Astrocyte (in vitro differentiated cells and primary cell): ENCODE data around the gene LRG1. TPM values are rescaled to one million over a fixed set of nuclear protein-coding genes. Genes with fewer than 3 reads are reported as not detected.

Experiments
- DNase-seq: peaks from one replicate; pipeline ENCODE4 v3.0.0-alpha.2; 2010; ENCODE audit warnings: low read depth
- FAIRE-seq: peaks from 2 replicates; lab custom pipeline; 2011; peaks lifted over from hg19 to GRCh38; lab: Jason Lieb, UNC
- H2AFZ ChIP-seq: 2 replicates; pipeline ENCODE4 v1.6.0; 2012; ENCODE audit warnings: low read depth, low read length, inconsistent platforms
- H3K27ac ChIP-seq: 2 replicates; pipeline ENCODE4 v1.5.1; 2011; ENCODE audit warnings: low read depth, low read length, inconsistent platforms
- H3K27me3 ChIP-seq: 2 replicates; pipeline ENCODE4 v1.6.0; 2011; ENCODE audit warnings: low read length, inconsistent platforms; ENCODE audit not compliant: insufficient read depth
- H3K36me3 ChIP-seq: 2 replicates; pipeline ENCODE4 v1.5.1; 2011; ENCODE audit warnings: low read length, inconsistent platforms; ENCODE audit not compliant: insufficient read depth
- H3K4me1 ChIP-seq: 2 replicates; pipeline ENCODE4 v1.5.1; 2011; ENCODE audit warnings: low read length, inconsistent platforms; ENCODE audit not compliant: insufficient read depth
- H3K4me2 ChIP-seq: 2 replicates; pipeline ENCODE4 v1.6.0; 2012; ENCODE audit warnings: low read length, inconsistent platforms
- H3K4me3 ChIP-seq: 2 replicates; pipeline ENCODE4 v1.5.1; 2011; ENCODE audit warnings: low read depth, mild to moderate bottlenecking, low read length, inconsistent platforms; ENCODE audit not compliant: insufficient read depth
- H3K79me2 ChIP-seq: 2 replicates; pipeline ENCODE4 v1.6.0; 2012; ENCODE audit warnings: mild to moderate bottlenecking, low read length, inconsistent platforms; ENCODE audit not compliant: insufficient read depth
- H3K9ac ChIP-seq: 2 replicates; pipeline ENCODE4 v1.6.0; 2012; ENCODE audit warnings: mild to moderate bottlenecking, low read length, inconsistent platforms
- H3K9me3 ChIP-seq: 2 replicates; pipeline ENCODE4 v1.5.1; 2012; ENCODE audit warnings: low read depth, mild to moderate bottlenecking, low read length, inconsistent platforms; ENCODE audit not compliant: insufficient read depth
- H4K20me1 ChIP-seq: 2 replicates; pipeline ENCODE4 v1.6.0; 2012; ENCODE audit warnings: low read length, inconsistent platforms; ENCODE audit not compliant: insufficient read depth
- H3K27ac Mint-ChIP-seq: one replicate; pipeline ENCODE4 v1.8.0; 2021; ENCODE audit warnings: mild to moderate bottlenecking, mixed read lengths; ENCODE audit not compliant: unreplicated experiment
- H3K27me3 Mint-ChIP-seq: one replicate; pipeline ENCODE4 v1.8.0; 2021; ENCODE audit warnings: low read depth, mixed read lengths; ENCODE audit not compliant: unreplicated experiment
- H3K36me3 Mint-ChIP-seq: one replicate; pipeline ENCODE4 v1.8.0; 2021; ENCODE audit warnings: low read depth, mixed read lengths; ENCODE audit not compliant: unreplicated experiment
- H3K4me1 Mint-ChIP-seq: one replicate; pipeline ENCODE4 v1.8.0; 2021; ENCODE audit warnings: low read depth, mixed read lengths; ENCODE audit not compliant: unreplicated experiment
- H3K4me3 Mint-ChIP-seq: one replicate; pipeline ENCODE4 v1.8.0; 2021; ENCODE audit warnings: mild to moderate bottlenecking, moderate library complexity, mixed read lengths; ENCODE audit not compliant: unreplicated experiment
- H3K9me3 Mint-ChIP-seq: one replicate; pipeline ENCODE4 v1.8.0; 2021; ENCODE audit warnings: mild to moderate bottlenecking, mixed read lengths; ENCODE audit not compliant: unreplicated experiment
- EZH2 ChIP-seq: IDR thresholded peaks from 2 replicates; pipeline ENCODE4 v1.6.1; 2012; ENCODE audit warnings: mild to moderate bottlenecking, low read length, inconsistent platforms; ENCODE audit not compliant: insufficient read depth
- total RNA-seq: library from RNA; stranded (reverse); gene quantifications from 2 replicates; pipeline ENCODE4 v1.2.1, GENCODE V29; 2021
- TF ChIP-seq, protein P1 (sequence below): IDR thresholded peaks from 2 replicates; pipeline ENCODE4 v1.5.1; 2011; ENCODE audit warnings: low read depth, mild to moderate bottlenecking, inconsistent platforms, low read length, moderate library complexity; ENCODE audit not compliant: insufficient read depth

LRG1 gene
- total RNA-seq, 1 donor from 2014 or later: 0.14 TPM

DNA sequence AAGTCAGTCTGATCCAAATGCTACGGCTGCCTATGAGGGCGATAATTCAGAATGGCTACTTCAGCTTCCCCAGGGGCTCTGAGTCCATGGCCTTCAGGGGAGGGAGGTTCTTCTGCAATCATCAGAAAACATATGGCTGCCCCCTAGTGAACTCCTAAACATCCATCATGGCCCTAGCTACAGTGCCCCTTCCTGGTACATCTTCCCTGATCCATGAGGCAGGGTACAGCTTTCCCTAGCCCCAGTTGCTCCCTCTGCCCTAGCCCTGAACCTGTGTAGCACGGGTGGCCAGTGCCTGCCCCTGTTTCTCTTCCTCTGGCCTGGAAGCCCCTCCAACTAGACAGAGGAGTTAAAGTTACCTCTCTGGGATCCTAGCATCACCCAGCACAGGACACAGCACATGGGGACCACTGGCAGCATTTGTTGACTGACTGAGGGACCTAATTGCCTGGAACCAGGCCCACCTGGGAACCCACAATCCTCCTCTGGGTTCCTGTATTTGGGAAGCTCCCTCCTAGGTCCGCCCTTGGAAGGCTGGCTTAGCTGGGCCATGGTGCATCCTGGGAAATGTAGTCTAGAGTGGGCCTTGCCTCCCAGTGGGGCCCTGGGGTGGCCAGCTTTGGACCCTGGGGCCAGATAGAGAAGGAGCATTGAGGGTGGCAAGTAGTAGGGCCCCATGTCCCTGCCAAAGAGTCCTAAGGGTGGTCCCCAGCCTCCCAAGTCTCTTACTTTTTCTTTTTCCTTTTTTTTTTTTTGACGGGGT lies 37.4 kb upstream of the LRG1 start:
- no peak for FAIRE-seq

DNA sequence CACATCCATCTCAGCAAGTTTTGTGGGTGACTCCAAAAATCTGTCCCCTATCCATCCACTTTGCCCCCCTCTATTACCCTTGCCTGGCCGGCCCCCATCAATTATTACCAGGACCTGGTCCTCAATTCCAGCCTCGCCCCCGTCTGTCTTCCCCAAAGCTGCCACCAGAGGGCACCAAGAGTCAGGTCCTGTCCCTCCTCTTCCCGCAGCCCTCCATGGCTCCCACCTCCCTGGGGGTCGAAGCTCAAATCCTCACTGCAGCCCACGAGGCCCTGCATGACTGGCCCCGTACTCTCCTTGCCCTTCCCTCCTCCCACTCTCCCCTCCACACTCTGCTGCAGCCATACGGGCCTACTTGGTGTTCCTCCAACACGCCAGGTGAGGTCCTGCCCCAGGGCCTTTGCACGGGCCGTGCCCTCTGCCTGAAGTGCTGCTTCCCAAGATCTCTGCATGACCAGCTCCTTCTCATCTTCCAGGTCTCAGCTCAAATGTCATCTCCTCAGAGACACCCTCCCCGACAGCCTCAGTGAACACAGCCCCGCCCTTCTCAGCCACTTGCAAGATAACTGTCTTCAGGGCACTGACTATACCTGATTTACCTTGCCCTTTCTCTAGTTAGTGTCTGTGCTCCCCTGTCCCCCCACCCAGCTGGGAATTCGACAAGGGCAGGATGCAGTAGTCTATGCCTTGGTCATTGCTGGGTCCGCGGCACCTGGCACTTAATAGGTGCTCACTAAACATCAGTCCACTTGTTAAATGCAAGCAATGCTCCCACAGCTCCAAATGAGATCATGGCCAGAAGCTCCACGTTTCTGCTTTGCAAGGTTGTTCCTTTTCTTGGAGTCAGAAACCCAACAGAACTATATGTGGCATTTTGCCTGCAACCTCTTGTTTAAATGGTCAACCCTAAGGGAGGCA lies 36.4 kb upstream of the LRG1 start:
- peaks cover 12% of the 10 kb centered on the region for H3K4me1 ChIP-seq
- peak overlapping the region; percentile 67 for H3K4me3 Mint-ChIP-seq
- H3K27ac ChIP-seq: peak overlapping the region; percentile 69
- H3K27me3 ChIP-seq: peaks cover 20% of the 10 kb centered on the region
- H3K79me2 ChIP-seq: no peaks in the 10 kb centered on the region
- FAIRE-seq: no peak
- no peaks in the 10 kb centered on the region for H3K36me3 ChIP-seq
- peak overlapping the region; percentile 62 for H3K9ac ChIP-seq
- no peak overlapping the region for H2AFZ ChIP-seq
- H3K9me3 ChIP-seq: no peaks in the 10 kb centered on the region
- peaks cover 7% of the 10 kb centered on the region for H3K27me3 Mint-ChIP-seq
- H3K4me3 ChIP-seq: no peak overlapping the region
- TF ChIP-seq EZH2: peak; percentile 39
- TF ChIP-seq, protein P1, sequence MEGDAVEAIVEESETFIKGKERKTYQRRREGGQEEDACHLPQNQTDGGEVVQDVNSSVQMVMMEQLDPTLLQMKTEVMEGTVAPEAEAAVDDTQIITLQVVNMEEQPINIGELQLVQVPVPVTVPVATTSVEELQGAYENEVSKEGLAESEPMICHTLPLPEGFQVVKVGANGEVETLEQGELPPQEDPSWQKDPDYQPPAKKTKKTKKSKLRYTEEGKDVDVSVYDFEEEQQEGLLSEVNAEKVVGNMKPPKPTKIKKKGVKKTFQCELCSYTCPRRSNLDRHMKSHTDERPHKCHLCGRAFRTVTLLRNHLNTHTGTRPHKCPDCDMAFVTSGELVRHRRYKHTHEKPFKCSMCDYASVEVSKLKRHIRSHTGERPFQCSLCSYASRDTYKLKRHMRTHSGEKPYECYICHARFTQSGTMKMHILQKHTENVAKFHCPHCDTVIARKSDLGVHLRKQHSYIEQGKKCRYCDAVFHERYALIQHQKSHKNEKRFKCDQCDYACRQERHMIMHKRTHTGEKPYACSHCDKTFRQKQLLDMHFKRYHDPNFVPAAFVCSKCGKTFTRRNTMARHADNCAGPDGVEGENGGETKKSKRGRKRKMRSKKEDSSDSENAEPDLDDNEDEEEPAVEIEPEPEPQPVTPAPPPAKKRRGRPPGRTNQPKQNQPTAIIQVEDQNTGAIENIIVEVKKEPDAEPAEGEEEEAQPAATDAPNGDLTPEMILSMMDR: peak; percentile 48
- H4K20me1 ChIP-seq: no peaks in the 10 kb centered on the region
- no peaks in the 10 kb centered on the region for H3K9me3 Mint-ChIP-seq
- peaks cover 6% of the 10 kb centered on the region for H3K4me1 Mint-ChIP-seq
- peak overlapping the region; percentile 73 for H3K4me2 ChIP-seq
- H3K27ac Mint-ChIP-seq: peak overlapping the region; percentile 92
- H3K36me3 Mint-ChIP-seq: peaks cover 2% of the 10 kb centered on the region
- DNase-seq: peak; percentile 17

More for the DNA sequence above, 37.4 kb upstream of the LRG1 start:
- Histone ChIP-seq H3K4me1 (peaks cover 12% of the 10 kb centered on the region), H2AFZ (no peak overlapping the region), H3K27ac (no peak overlapping the region), H4K20me1 (no peaks in the 10 kb centered on the region), H3K9me3 (no peaks in the 10 kb centered on the region), H3K4me3 (no peak overlapping the region), H3K79me2 (no peaks in the 10 kb centered on the region), H3K4me2 (no peak overlapping the region), H3K9ac (no peak overlapping the region), H3K27me3 (peaks cover 25% of the 10 kb centered on the region), H3K36me3 (no peaks in the 10 kb centered on the region)
- TF ChIP-seq EZH2: no peak
- TF ChIP-seq, protein P1: no peak
- Mint-ChIP-seq H3K27ac (no peak overlapping the region), H3K36me3 (peaks cover 2% of the 10 kb centered on the region), H3K4me1 (peaks cover 6% of the 10 kb centered on the region), H3K4me3 (no peak overlapping the region), H3K27me3 (peaks cover 11% of the 10 kb centered on the region), H3K9me3 (no peaks in the 10 kb centered on the region)
- no peak for DNase-seq
